NCI-H69 (cell line): ENCODE data around the gene COG2.
"Not testable (repeated sequence)": the region's sequence is repeated elsewhere in the genome, so short reads cannot be mapped to it uniquely, and the experiment has no call there.

ENCODE experiments used
- DNase-seq: peaks from one replicate; lab custom pipeline; 2025; lab: John Stamatoyannopoulos, UW

COG2 gene

GRCh38 chr1:230624097-230624713 lies 18.1 kb upstream of the COG2 start:
- no peak for DNase-seq

GRCh38 chr1:230626232-230626631 lies 16.0 kb upstream of the COG2 start:
- DNase-seq = peak; percentile 30

- peak; percentile 72 for DNase-seq
Observed at GRCh38 chr1:230627767-230628166, 14.5 kb upstream of the COG2 start.

DNA sequence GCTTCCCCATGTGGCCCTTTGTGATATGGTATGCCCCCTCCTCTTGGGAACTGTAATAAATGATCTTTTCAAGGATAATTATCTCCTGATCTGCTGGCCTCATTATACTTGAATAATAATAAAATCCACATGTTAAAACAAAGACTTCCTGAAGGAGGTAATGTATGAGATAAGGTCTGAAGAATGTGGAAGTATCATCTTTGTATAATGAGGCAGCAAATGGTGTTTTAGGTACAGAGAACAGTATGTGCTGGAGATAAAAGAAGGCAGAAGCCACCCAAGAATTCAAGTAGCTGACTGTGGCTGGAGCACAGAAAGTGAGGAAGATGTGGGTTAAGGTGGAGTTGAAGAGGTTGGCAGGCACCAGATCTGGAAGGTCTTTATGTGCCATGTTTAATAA lies 12.8 kb upstream of the COG2 start:
- no peak for DNase-seq

- no peak for DNase-seq
Observed at GRCh38 chr1:230631477-230631876, 10.8 kb upstream of the COG2 start.

GRCh38 chr1:230632273-230632873 lies 9.9 kb upstream of the COG2 start:
- DNase-seq = peak; percentile 76

DNA sequence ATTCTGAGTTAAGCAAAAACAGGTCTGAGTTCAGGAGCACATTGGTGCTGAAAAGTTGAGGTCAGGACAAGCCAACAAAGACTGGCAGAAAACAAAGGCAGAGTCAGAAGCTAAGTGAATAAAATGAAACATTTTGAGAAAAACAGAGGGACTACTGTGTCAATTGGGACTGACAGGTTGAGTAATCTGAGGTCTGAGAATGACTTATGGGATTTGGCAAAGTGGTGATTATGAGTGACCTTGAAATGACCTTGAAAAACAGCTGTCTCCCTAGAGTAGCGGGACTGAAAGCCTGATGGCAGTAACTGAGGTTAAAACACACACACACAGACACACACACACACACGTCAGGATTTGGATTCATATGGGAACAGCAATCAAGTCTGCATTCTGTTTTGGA lies 8.8 kb upstream of the COG2 start:
- DNase-seq = peak; percentile 17

- DNase-seq = no peak
Observed at GRCh38 chr1:230634384-230634783, 7.9 kb upstream of the COG2 start.

DNA sequence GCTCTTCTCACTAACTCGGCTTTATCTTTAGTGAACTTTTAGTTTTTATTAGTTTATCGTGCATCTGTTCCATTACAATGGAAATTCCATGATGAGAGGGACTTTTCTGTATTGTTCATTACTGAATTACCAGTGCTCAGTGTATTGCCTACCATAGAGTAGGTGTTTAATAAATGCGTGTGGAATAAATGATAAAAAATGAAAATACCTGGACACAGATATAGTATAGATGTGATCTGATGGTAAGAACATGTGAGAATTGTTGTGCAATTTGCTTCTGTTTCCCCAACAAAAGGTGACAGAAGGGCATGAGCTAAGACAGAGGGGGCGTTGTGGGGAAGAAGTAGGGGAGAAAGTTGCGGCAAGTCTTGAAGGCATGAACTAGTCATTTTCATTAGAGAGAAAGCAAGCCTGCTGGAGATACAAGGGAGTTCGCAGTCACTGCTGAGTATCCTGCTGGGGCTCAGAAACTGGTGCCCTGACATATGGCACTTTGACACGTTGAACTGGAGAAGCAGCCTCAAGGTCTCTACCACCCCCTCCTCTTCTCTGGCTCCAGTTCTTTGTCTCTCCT lies 5.6 kb upstream of the COG2 start:
- no peak for DNase-seq

DNA sequence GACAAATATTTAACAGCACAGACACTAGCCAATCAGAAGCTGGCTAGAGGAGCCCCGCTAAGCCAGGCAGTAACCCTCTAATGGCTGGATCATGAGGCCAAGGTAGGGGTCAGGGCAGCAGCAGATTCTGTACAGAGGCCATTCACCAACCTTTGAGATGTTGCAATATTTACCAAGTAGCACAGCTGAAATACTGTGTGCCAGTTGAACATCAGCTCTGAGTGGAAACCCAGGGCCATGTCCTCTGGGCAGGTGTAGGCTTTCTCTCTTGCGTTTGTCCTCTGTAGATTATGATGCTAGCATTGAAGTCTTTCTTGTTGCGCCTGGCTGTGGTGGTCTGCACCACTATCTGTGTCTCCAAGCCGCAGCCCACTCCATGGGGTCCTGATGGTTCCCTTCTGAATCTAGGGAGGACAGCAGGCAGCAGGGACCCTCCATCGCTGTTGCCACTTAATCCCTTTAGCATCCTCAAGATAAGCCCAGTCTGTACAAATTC lies 2.5 kb upstream of the COG2 start:
- no peak for DNase-seq

GRCh38 chr1:230641346-230641745 lies 935 bp upstream of the COG2 start:
- no peak for DNase-seq

DNA sequence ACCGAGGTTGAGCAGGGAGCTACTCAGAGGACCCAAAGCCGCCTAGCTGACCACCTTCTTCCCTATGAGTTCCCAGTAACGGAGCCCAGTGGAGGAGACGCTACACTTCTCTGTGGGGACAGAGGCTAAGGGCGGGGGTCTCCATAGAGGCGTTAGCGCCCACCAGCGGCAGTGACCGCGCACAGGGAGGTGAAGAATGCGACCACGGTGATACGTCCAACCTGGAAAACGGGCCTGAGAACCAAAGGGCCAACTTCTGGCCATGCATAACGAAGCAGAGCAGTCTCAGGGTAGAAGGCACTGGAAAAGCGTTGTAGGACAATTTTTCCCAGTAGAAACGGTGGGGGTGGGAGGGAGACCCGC lies 400 bp upstream of the COG2 start:
- no peak for DNase-seq

DNA sequence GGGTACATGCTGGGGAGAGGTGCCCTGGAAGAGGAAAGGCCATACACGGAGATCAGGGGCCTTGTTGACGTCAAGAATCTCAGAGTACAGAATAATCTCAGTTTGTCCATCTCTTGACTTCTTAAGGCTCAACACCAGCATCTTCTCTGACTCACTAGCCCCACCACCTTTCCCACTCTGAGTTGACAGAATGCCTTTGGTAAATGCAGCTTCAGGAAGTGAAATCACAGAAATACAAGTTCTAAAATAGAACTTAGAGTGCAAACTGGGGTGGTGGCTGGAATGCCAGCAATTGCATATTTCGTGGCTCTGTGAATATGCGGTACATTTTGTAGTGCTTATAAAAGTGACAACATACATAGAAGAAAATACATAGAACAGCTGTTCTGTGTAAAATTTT lies 1.6 kb downstream of the COG2 start:
- no peak for DNase-seq

- no peak for DNase-seq
Observed at GRCh38 chr1:230646710-230647302, 4.5 kb downstream of the COG2 start.

DNA sequence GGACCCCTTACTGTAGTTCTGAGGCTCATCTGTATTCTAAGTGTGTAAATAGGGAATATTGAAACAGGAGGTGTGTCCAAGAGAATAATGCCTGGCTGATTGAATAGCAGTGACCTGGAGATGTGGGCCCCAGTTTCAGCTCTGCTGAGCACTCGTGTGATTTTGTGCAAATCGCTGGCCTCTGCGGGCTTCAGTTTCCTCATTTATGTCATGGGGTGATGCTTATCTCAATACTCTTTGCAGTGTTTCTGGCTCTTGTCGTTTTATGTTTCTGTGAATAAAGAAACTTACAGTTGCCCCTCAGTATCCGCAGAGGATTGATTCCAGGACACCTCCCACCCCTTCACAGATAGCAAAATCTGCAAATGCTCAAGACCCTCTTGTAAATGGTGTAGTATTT lies 5.0 kb downstream of the COG2 start:
- DNase-seq = no peak

DNA sequence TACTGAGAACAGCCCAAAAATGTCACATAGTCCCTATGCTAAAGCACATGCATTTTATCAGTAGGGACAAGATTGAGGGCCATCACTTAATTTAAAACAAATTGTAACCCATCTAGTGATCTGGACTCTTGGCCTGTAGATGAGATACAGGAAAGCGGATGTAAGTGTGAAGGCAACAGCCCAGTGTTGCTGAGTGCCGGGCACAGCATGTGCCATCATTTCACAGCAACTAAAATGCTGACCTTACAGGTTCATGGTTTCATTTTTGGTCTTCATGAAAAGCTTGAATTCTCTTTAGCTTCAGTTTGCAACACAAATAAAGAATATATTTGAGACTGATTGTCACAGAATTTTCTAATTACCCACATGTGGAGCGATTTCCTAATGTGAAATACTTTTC lies 5.8 kb downstream of the COG2 start:
- no peak for DNase-seq

DNA sequence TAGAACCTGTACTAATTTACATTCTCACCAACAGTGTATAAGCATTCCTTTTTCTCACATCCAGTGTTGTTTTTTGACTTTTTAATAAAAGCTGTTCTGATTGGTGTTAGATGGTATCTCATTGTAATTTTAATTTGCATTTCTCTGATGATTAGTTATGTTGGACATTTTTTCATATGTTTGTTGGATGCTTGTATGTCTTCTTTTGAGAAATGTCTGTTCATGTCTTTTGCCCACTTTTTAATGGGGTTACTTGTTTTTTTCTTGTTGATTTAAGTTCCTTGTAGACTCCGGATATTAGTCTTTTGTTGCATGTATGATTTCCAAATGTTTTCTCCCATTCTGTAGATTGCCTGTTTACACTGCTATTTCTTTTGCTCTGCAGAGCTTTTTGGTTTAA lies 8.0 kb downstream of the COG2 start:
- DNase-seq = no peak

DNA sequence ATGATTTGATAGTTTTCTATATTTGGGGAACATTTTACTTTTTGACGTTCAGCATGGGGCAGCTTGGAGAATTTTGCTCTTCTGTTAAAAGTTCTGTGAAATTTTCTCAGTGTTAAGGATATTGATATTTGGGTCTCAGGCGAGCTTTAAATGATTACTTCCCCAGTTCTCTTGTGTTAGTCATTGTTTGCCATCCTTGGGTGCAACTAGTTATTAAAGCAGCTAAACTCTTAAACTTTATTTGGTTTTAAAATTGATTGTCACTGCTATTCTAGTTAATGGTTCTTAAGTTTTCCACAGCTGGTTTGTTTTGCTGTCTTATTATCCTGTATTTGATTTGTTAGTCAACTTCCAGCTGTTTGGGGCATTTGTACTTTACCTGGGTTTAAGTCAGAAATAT lies 9.0 kb downstream of the COG2 start:
- no peak for DNase-seq

GRCh38 chr1:230656719-230657118 lies 14.4 kb downstream of the COG2 start:
- not testable (repeated sequence) for DNase-seq

DNA sequence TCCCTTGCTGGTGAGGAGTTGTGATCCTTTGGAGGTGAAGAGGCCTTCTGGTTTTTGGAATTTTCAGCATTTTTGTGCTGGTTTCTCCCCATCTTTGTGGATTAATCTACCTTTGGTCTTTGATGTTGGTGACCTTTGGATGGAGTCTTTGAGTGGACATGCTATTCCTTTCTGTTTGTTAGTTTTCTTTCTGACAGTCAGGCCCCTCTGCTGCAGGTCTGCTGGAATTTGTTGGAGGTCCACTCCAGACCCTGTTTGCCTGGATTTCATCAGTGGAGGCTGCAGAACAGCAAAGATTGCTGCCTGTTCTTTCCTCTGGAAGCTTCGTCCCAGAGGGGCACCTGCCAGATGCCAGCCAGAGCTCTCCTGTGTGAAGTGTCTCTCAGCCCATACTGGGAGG lies 15.8 kb downstream of the COG2 start:
- DNase-seq = not testable (repeated sequence)

GRCh38 chr1:230658691-230659090 lies 16.4 kb downstream of the COG2 start:
- DNase-seq = no peak

- peak; percentile 88 for DNase-seq
Observed at GRCh38 chr1:230661976-230662375, 19.7 kb downstream of the COG2 start.

- DNase-seq = no peak
Observed at GRCh38 chr1:230668227-230668626, 25.9 kb downstream of the COG2 start.
